Endothelial cell of hepatic sinusoid (primary cell): ENCODE data around the gene PNN.
"Not testable (repeated sequence)": the region's sequence is repeated elsewhere in the genome, so short reads cannot be mapped to it uniquely, and the experiment has no call there.

Experiments
- in situ Hi-C: cut with HindIII; loops from 2 replicates; pipeline ENCODE4 v1.10.0; 2017; ENCODE audit warnings: low sequenced_read_pairs

PNN gene

DNA sequence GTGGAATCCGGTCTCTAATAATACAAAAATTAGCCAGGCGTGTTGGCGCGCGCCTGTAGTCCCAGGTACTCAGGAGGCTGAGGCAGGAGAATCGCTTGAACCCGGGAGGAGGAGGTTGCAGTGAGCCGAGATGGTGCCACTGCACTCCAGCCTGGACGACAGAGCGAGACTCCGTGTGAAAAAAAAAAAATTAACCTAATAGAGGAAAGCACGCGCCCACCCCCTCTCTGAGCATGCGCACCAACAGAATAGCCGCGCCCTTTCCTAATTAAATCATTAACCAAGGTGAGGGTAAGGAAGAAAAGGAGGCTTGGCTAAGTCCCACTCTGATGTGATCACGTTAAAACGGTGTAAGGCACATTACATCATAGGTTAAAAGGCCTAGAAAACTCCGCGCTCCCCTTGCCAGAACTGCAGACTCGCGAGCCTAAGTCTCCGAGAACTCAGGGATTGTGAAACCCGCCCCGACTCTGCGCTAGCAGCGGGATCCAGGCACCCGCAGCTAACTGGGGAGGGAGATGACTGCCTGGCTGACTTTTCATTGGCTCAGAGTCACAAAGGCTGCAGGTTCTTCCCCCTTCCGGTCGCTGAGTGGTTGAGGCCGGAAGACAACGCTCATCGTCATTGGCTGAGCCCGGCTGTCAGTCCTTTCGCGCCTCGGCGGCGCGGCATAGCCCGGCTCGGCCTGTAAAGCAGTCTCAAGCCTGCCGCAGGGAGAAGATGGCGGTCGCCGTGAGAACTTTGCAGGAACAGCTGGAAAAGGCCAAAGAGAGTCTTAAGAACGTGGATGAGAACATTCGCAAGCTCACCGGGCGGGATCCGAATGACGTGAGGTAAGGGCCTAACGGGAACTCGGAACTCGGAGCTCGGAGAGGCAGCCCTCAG lies at the start of gene PNN:
PNN (plus strand) TSS at position 695 of the 885 bp plus-strand sequence; CDS start at position 721, 26 bp downstream.
- in situ Hi-C loops, result no loop called here

DNA sequence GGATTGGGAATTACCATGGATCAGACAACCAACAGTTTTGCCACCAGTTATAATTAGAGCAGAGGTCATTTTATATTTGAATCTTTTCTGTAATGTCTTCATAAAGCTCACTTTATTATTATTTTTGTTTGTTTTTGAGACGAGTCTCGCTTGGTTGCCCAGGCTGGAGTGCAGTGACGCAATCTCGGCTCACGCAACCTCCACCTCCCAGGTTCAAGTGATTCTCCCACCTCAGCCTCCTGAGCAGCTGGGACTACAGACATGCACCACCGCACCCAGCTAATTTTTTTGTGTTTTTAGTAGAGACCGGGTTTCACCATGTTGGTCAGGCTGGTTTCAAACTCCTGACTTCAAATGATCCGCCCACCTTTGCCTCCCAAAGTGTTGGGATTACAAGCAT lies 37.2 kb upstream of the PNN start:
- in situ Hi-C loops, result not testable (repeated sequence)

DNA sequence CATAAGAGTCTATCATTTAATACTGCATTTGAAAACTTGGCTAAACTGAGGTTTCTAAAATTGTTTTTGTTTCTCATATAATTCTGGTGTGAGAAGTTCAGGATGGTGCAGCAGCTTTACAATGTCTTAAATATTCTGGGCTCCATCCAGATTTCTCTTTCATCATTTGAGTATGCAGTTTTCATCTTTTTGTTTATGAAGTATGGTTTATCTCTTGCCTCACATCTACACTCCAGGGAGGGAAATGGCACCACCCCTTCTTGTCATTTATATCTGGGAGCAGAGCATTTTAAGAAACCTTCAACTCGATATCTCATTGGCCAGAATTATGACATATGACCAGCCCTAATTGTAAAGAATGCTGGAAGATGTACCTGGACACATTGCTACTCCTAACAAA lies 36.6 kb upstream of the PNN start:
- in situ Hi-C loops, result no loop called here

GRCh38 chr14:39140170-39140569 lies 34.9 kb upstream of the PNN start:
- in situ Hi-C loops, result no loop called here

GRCh38 chr14:39141623-39142022 lies 33.4 kb upstream of the PNN start:
- in situ Hi-C loops, result not testable (repeated sequence)

DNA sequence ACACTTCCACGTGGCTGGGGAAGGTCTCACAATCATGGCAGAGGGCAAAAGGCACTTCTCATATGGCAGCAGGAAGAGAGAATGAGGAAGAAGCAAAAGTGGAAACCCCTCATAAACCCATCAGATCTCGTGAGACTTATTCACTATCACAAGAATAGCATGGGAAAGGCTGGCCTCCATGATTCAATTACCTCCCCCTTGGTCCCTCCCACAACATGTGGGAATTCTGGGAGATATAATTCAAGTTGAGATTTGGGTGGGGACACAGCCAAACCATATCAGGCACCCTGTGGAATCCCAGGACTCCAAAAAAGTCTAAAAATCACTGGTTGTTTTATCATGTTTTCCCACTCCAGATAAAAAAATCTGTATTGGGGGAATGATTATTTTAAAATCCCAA lies 31.8 kb upstream of the PNN start:
- in situ Hi-C loops, result not testable (repeated sequence)

- in situ Hi-C loops, result no loop called here
These were observed 29.6 kb upstream of the PNN start for GRCh38 chr14:39145266-39145966.

- in situ Hi-C loops, result no loop called here
These were observed 20.4 kb upstream of the PNN start for GRCh38 chr14:39154594-39155189.

DNA sequence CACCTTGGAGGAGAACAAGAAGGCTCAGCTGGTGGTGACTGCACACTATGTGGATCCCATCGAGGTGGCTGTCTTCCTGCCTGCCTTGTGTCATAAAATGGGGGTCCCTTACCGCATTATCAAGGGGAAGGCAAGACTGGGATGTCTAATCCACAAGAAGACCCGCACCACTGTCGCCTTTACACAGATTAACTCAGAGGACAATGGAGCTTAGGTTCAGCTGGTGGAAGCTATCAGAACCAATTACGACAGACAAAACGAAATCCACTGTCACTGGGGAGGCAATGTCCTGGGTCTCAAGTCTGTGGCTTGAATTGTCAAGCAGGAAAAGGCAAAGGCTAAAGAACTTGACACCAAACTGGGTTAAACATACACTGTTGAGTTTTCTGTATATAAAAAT lies 17.6 kb upstream of the PNN start:
- in situ Hi-C loops, result no loop called here

GRCh38 chr14:39158222-39158858 lies 16.7 kb upstream of the PNN start:
- in situ Hi-C loops, result no loop called here

GRCh38 chr14:39160494-39160893 lies 14.6 kb upstream of the PNN start:
- in situ Hi-C loops, result no loop called here

- in situ Hi-C loops, result not testable (repeated sequence)
These were observed 7.2 kb upstream of the PNN start for GRCh38 chr14:39167797-39168320.

DNA sequence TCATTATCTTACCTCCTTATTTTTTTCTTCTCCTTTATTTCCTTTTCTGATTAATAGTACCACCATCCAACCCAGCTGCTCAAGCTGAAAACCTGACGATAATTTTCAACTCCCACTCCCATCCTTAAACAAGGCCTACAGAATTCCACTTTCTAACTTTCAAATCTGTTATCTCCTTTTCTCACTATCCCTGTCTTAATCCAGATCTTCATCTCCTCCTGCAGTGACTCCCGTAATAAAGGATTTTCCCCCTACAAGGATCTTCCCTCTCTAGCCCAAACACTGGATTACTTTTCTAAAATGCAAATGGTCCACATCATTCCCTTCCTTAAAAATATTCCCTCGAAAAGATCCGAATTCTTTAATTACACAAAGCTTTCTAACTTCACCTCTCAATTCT lies 6.5 kb upstream of the PNN start:
- in situ Hi-C loops, result no loop called here

DNA sequence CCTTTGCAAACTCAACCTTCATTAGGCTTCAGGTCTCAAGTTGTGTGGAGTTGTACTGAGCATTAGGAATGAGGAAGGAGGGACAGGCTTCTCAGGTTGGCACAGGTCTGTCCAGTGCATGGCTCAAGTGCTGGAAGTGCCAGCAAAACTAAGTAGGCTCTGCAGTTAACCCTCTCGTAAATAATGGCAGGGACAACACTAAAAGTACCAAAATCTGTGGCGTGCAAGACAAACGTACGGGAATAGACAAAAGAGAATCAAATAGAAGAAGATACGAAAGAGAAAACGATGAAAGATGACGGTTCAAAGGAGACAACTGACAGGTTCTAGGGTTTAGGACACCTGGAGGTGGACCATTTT lies 5.5 kb upstream of the PNN start:
- in situ Hi-C loops, result no loop called here

DNA sequence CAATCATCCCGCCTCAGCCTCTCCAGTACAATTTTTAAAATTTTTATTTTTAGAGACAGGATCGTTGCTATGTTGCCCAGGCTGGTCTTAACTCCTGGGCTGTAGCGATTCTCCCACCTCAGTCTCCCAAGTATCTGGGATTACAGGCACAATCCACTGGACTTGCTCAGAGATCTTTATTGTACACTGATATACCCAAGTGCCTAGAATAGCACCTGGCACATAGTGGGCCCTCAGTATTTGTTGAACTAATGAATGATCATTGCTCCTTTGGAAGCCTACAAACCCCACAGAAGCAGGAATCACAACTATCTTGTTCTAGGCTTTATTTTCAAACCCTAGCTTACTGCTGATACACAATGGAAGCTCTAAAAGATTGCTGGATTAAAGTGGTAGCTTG lies 1.9 kb upstream of the PNN start:
- in situ Hi-C loops, result no loop called here

GRCh38 chr14:39175445-39176262 lies 600 bp downstream of the PNN start:
- in situ Hi-C loops, result no loop called here

DNA sequence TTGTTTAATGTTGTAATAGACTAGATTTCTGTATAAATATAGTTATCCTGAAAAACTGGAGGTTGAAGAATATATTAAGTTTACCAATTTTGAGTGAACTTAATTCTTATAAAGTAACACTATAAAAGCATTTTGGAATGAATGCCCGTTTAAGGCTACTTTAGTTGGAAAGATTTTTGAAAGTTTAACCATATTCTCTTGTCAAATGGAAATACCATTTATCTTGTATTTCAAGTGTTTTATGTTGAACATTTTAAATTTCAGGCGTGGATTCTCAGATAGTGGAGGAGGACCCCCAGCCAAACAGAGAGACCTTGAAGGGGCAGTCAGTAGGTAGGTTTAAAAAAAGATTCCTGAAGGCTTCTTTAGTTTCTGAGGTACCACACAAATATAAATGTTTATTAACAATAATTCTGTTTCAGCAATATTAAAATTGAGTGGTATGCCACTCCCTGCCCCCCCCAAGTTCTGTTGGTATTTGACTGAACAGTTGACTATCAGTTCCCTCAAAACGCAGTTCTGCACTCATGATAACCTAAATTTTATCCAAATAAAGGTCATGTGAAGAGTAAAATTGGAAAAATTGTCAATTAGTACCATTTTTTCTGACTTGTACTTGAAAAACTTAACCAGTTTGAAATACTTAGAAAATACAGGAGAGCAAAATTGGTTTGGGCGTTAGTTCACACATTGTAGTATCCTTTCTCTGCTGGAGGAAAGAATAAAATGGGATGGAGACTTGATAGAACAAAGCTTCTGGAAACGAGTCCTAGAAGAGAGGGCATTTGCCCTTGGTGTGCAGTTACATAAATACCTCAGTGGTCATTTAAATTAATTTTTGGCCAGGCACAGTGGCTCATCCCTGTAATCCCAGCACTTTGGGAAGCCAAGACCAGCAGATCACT lies 1.5 kb downstream of the PNN start:
- in situ Hi-C loops, result no loop called here

GRCh38 chr14:39177168-39177545 lies 2.1 kb downstream of the PNN start:
- in situ Hi-C loops, result no loop called here

- in situ Hi-C loops, result no loop called here
These were observed 4.0 kb downstream of the PNN start for GRCh38 chr14:39179042-39179441.
